Lower leg skin (tissue), 3 donors: ENCODE measurements around the gene ADGRV1.

Source experiments
- CTCF ChIP-seq, 3 donors: fragments of 450-650 bp; IDR thresholded peaks; one replicate each; pipeline ENCODE4 v1.5.1; 2016; ENCODE audit warnings: antibody characterized with exemption in 3 of 3, mild to moderate bottlenecking in 3 of 3, moderate library complexity in 2 of 3
- POLR2A ChIP-seq, 2 donors: fragments of 450-650 bp; IDR thresholded peaks; one replicate each; pipeline ENCODE4 v1.6.1; 2016 to 2017; ENCODE audit warnings: antibody characterized with exemption in 2 of 2, mild to moderate bottlenecking in 1 of 2, moderate library complexity in 1 of 2

GRCh38 chr5:90632791-90633190 is 74.2 kb downstream of the ADGRV1 start:
- TF ChIP-seq CTCF (IDR thresholded peaks at IDR 0.05) (no peak), POLR2A (IDR thresholded peaks at IDR 0.05) (no peak)
